ENCODE data around the gene AEN.

GRCh38 chr15:88646088-88646405 lies 24.9 kb downstream of the AEN start:
- TF ChIP-seq CTCF (conservative IDR thresholded peaks at IDR 0.05 in 1 of 2, IDR thresholded peaks at IDR 0.05 in 1 of 2; ENCODE audit: extremely low read depth in 1 of 2, insufficient read depth in 1 of 2, low read depth in 1 of 2, low read length in 2 of 2) = no peak
- TF ChIP-seq EZH2 (IDR thresholded peaks at IDR 0.05; ENCODE audit: borderline replicate concordance, low read length) = no peak

Data from mammary epithelial cell (primary cell).